ENCODE results near the gene SHKBP1. TPM values are rescaled to one million over a fixed set of nuclear protein-coding genes. Genes with fewer than 3 reads are reported as not detected.

SHKBP1 gene
- polyA plus RNA-seq, 1 donor from 2014 or later, result 3.8 TPM

DNA sequence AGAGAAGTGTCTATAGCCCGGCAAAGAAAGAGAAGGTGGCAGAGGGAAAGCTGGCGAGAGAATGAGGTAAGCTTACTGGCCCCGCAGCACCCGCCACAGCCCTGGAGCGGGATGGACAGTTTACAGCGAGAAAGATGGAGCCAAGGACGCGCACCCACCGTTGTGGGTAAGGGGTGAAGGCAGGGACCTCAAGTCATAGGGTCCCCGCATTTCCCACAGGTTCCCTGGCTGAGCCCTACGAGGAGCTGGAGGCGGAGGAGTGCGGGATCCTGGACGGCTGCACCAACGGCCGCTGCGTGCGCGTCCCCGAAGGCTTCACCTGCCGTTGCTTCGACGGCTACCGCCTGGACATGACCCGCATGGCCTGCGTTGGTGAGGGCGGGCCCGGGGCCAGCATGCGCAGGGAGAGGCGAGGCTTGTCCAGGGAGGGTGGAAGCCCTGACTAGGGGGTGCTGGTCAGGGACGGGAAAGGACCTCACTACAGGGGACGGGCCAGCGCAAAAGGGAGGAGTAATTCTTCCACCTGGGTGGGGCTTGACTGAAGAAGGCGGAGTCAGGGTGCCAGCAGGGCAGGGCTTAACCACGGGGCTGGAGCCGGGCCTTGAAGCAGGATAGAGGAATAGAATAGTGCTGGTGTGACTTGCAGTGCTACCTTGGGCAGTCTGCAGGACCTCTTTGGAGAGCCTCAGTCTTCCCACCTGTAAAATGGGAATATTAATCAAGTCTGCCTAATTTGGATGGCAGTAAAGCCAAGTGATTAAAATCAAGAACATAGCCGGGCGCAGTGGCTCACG is 51.0 kb downstream of the SHKBP1 start:
- H3K27me3 ChIP-seq (ENCODE audit: insufficient read depth, low read depth, low read length), result no peaks in the 10 kb centered on the region
- TF ChIP-seq RAD21 (conservative IDR thresholded peaks at IDR 0.05) (no peak), EP300 (conservative IDR thresholded peaks at IDR 0.05; ENCODE audit: poor library complexity, severe bottlenecking) (no peak), TAF1 (IDR thresholded peaks at IDR 0.05; ENCODE audit: low read depth) (no peak), EZH2 (IDR thresholded peaks at IDR 0.05; ENCODE audit: borderline replicate concordance, insufficient read depth, low read length, poor library complexity, severe bottlenecking) (no peak), SMC3 (conservative IDR thresholded peaks at IDR 0.05; ENCODE audit: poor library complexity) (no peak), MXI1 (conservative IDR thresholded peaks at IDR 0.05; ENCODE audit: poor library complexity, severe bottlenecking) (no peak), POLR2AphosphoS5 (IDR thresholded peaks at IDR 0.05) (no peak)
- TF ChIP-seq, protein P1, sequence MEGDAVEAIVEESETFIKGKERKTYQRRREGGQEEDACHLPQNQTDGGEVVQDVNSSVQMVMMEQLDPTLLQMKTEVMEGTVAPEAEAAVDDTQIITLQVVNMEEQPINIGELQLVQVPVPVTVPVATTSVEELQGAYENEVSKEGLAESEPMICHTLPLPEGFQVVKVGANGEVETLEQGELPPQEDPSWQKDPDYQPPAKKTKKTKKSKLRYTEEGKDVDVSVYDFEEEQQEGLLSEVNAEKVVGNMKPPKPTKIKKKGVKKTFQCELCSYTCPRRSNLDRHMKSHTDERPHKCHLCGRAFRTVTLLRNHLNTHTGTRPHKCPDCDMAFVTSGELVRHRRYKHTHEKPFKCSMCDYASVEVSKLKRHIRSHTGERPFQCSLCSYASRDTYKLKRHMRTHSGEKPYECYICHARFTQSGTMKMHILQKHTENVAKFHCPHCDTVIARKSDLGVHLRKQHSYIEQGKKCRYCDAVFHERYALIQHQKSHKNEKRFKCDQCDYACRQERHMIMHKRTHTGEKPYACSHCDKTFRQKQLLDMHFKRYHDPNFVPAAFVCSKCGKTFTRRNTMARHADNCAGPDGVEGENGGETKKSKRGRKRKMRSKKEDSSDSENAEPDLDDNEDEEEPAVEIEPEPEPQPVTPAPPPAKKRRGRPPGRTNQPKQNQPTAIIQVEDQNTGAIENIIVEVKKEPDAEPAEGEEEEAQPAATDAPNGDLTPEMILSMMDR (IDR thresholded peaks at IDR 0.05; ENCODE audit: poor library complexity, severe bottlenecking), result no peak
- TF ChIP-seq, protein P2, sequence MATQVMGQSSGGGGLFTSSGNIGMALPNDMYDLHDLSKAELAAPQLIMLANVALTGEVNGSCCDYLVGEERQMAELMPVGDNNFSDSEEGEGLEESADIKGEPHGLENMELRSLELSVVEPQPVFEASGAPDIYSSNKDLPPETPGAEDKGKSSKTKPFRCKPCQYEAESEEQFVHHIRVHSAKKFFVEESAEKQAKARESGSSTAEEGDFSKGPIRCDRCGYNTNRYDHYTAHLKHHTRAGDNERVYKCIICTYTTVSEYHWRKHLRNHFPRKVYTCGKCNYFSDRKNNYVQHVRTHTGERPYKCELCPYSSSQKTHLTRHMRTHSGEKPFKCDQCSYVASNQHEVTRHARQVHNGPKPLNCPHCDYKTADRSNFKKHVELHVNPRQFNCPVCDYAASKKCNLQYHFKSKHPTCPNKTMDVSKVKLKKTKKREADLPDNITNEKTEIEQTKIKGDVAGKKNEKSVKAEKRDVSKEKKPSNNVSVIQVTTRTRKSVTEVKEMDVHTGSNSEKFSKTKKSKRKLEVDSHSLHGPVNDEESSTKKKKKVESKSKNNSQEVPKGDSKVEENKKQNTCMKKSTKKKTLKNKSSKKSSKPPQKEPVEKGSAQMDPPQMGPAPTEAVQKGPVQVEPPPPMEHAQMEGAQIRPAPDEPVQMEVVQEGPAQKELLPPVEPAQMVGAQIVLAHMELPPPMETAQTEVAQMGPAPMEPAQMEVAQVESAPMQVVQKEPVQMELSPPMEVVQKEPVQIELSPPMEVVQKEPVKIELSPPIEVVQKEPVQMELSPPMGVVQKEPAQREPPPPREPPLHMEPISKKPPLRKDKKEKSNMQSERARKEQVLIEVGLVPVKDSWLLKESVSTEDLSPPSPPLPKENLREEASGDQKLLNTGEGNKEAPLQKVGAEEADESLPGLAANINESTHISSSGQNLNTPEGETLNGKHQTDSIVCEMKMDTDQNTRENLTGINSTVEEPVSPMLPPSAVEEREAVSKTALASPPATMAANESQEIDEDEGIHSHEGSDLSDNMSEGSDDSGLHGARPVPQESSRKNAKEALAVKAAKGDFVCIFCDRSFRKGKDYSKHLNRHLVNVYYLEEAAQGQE (IDR thresholded peaks at IDR 0.05; ENCODE audit: borderline replicate concordance), result no peak
- H3F3A ChIP-seq (ENCODE audit: insufficient read depth, low read length, poor library complexity, severe bottlenecking), result no peaks in the 10 kb centered on the region
- no peak overlapping the region for H3K27ac ChIP-seq (ENCODE audit: low read length)
- H4K20me1 ChIP-seq (ENCODE audit: insufficient read depth), result no peaks in the 10 kb centered on the region
- H3K9ac ChIP-seq (ENCODE audit: low read length), result no peak overlapping the region
- H3K4me2 ChIP-seq (ENCODE audit: low read length), result no peak overlapping the region
- H3K9me2 ChIP-seq (ENCODE audit: insufficient read depth, low read length), result no peaks in the 10 kb centered on the region
- H3K79me2 ChIP-seq (replicated peaks; ENCODE audit: insufficient read depth, low read length), result no peaks in the 10 kb centered on the region
- no peak overlapping the region for H2AFZ ChIP-seq (ENCODE audit: low read depth, low read length)
- H3K9me3 ChIP-seq (ENCODE audit: low read length), result no peaks in the 10 kb centered on the region
- H3K36me3 ChIP-seq (ENCODE audit: insufficient read depth, low read length), result no peaks in the 10 kb centered on the region
- no peak overlapping the region for H3K4me3 ChIP-seq (ENCODE audit: low read length)

DNA sequence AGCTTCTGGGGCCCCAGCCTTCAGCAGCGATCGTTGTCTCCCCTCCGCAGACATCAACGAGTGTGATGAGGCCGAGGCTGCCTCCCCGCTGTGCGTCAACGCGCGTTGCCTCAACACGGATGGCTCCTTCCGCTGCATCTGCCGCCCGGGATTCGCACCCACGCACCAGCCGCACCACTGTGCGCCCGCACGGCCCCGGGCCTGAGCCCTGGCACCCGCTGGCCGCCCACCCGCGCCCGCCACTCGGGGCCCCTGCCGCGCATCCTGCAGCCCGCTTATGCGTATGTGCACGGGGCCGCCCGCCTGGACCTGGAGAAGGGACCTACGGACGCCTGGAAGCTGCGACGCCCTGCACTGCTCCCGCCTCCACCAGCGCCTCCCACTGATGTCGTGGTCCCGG is 52.7 kb downstream of the SHKBP1 start:
- Histone ChIP-seq H3K9ac (ENCODE audit: low read length) (no peak overlapping the region), H4K20me1 (ENCODE audit: insufficient read depth) (no peaks in the 10 kb centered on the region), H3K27ac (ENCODE audit: low read length) (no peak overlapping the region), H3K9me3 (ENCODE audit: low read length) (no peaks in the 10 kb centered on the region), H3K4me3 (ENCODE audit: low read length) (no peak overlapping the region), H3K27me3 (ENCODE audit: insufficient read depth, low read depth, low read length) (no peaks in the 10 kb centered on the region), H3K4me2 (ENCODE audit: low read length) (no peak overlapping the region), H3K9me2 (ENCODE audit: insufficient read depth, low read length) (no peaks in the 10 kb centered on the region), H2AFZ (ENCODE audit: low read depth, low read length) (no peak overlapping the region), H3F3A (ENCODE audit: insufficient read depth, low read length, poor library complexity, severe bottlenecking) (no peaks in the 10 kb centered on the region), H3K36me3 (ENCODE audit: insufficient read depth, low read length) (no peaks in the 10 kb centered on the region), H3K79me2 (replicated peaks; ENCODE audit: insufficient read depth, low read length) (no peaks in the 10 kb centered on the region)
- no peak for TF ChIP-seq SMC3 (conservative IDR thresholded peaks at IDR 0.05; ENCODE audit: poor library complexity)
- no peak for TF ChIP-seq RAD21 (conservative IDR thresholded peaks at IDR 0.05)
- no peak for TF ChIP-seq POLR2AphosphoS5 (IDR thresholded peaks at IDR 0.05)
